Endometrial microvascular endothelial cells (primary cell): ENCODE data around the gene HDLBP. TPM values are rescaled to one million over a fixed set of nuclear protein-coding genes. Genes with fewer than 3 reads are reported as not detected.
"Not testable (repeated sequence)": the region's sequence is repeated elsewhere in the genome, so short reads cannot be mapped to it uniquely, and the experiment has no call there.

ENCODE experiments used
- in situ Hi-C: cut with HindIII; loops from 2 replicates; pipeline ENCODE4 v1.10.0; 2017; ENCODE audit warnings: low sequenced_read_pairs, low pct_unique_long_range_greater_than_20kb; ENCODE audit errors: inconsistent ontology term
- total RNA-seq: library from RNA; depleted of rRNA; stranded (reverse); fragments of >200 nt; gene quantifications from one replicate; pipeline ENCODE4 v1.2.3, GENCODE V29; 2015; ENCODE audit errors: inconsistent ontology term

Gene HDLBP
- total RNA-seq, 1 donor from 2014 or later = 354 TPM

- in situ Hi-C loops = no loop called here
Measured at GRCh38 chr2:241309684-241310117, 5.8 kb downstream of the HDLBP start.

GRCh38 chr2:241308832-241309500 lies 6.5 kb downstream of the HDLBP start:
- in situ Hi-C loops = no loop called here

- in situ Hi-C loops = no loop called here
Measured at GRCh38 chr2:241308267-241308666, 7.2 kb downstream of the HDLBP start.

- in situ Hi-C loops = no loop called here
Measured at GRCh38 chr2:241307055-241307454, 8.4 kb downstream of the HDLBP start.

- in situ Hi-C loops = no loop called here
Measured at GRCh38 chr2:241304039-241304670, 11.3 kb downstream of the HDLBP start.

- in situ Hi-C loops = no loop called here
Measured at GRCh38 chr2:241302759-241303651, 12.5 kb downstream of the HDLBP start.

- in situ Hi-C loops = no loop called here
Measured at GRCh38 chr2:241302083-241302482, 13.4 kb downstream of the HDLBP start.

- in situ Hi-C loops = no loop called here
Measured at GRCh38 chr2:241300000-241300399, 15.5 kb downstream of the HDLBP start.

- in situ Hi-C loops = no loop called here
Measured at GRCh38 chr2:241298673-241299072, 16.8 kb downstream of the HDLBP start.

GRCh38 chr2:241296767-241297166 lies 18.7 kb downstream of the HDLBP start:
- in situ Hi-C loops = no loop called here

GRCh38 chr2:241295326-241296095 lies 20.0 kb downstream of the HDLBP start:
- in situ Hi-C loops = no loop called here

- in situ Hi-C loops = not testable (repeated sequence)
Measured at GRCh38 chr2:241293378-241293797, 22.1 kb downstream of the HDLBP start.

- in situ Hi-C loops = no loop called here
Measured at GRCh38 chr2:241291977-241292376, 23.5 kb downstream of the HDLBP start.

GRCh38 chr2:241291153-241291552 lies 24.3 kb downstream of the HDLBP start:
- in situ Hi-C loops = no loop called here

- in situ Hi-C loops = no loop called here
Measured at GRCh38 chr2:241289597-241289996, 25.9 kb downstream of the HDLBP start.

GRCh38 chr2:241289053-241289452 lies 26.4 kb downstream of the HDLBP start:
- in situ Hi-C loops = no loop called here

- in situ Hi-C loops = no loop called here
Measured at GRCh38 chr2:241288324-241288888, 27.1 kb downstream of the HDLBP start.

- in situ Hi-C loops = no loop called here
Measured at GRCh38 chr2:241286348-241287090, 29.0 kb downstream of the HDLBP start.
